WTC11 (cell line): Measurements from ENCODE around the gene KIAA2012. TPM values are rescaled to one million over a fixed set of nuclear protein-coding genes. Genes with fewer than 3 reads are reported as not detected.

Source experiments
- ATAC-seq: fragments of 200-7000 bp; cut with Tn5 transposase; 2 replicates; pipeline ENCODE4 v1.10.0; 2021; ENCODE audit warnings: mild to moderate bottlenecking, moderate library complexity
- CTCF ChIA-PET: fragments of 300-600 bp; sonication (Branson Sonifier 250); formaldehyde crosslinking; loops from one replicate; lab custom pipeline; 2021; ENCODE audit warnings: antibody characterized with exemption; lab: Charles Lee
- POLR2A ChIA-PET: fragments of 350-600 bp; sonication (Branson Sonifier 250); formaldehyde crosslinking; loops from one replicate; lab custom pipeline; 2021; ENCODE audit warnings: antibody characterized with exemption; lab: Charles Lee
- DNase-seq: peaks from one replicate; pipeline ENCODE4 v3.0.0; 2021; ENCODE audit warnings: low spot score
- H3K27ac Mint-ChIP-seq: 2 replicates; pipeline ENCODE4 v1.8.0; 2021; ENCODE audit warnings: mixed read lengths
- H3K27me3 Mint-ChIP-seq: 2 replicates; pipeline ENCODE4 v1.8.0; 2021; ENCODE audit warnings: low read depth, mild to moderate bottlenecking, moderate library complexity, mixed read lengths
- H3K36me3 Mint-ChIP-seq: 2 replicates; pipeline ENCODE4 v1.8.0; 2021; ENCODE audit warnings: mixed read lengths
- H3K4me1 Mint-ChIP-seq: 2 replicates; pipeline ENCODE4 v1.8.0; 2022; ENCODE audit warnings: mixed read lengths
- H3K4me3 Mint-ChIP-seq: 2 replicates; pipeline ENCODE4 v1.8.0; 2021; ENCODE audit warnings: mild to moderate bottlenecking, moderate library complexity, mixed read lengths
- H3K9me3 Mint-ChIP-seq: 2 replicates; pipeline ENCODE4 v1.8.0; 2021; ENCODE audit warnings: mixed read lengths
- ELF4 ChIP-seq: sonication (generic); formaldehyde crosslinking; IDR thresholded peaks from 2 replicates; pipeline ENCODE4 v1.8.1; 2022; ENCODE audit warnings: low read depth, mild to moderate bottlenecking, moderate library complexity, missing genetic modification reagents
- FOXK1 ChIP-seq: sonication (generic); formaldehyde crosslinking; IDR thresholded peaks from 2 replicates; pipeline ENCODE4 v1.8.0; 2022; ENCODE audit warnings: mild to moderate bottlenecking, moderate library complexity, missing genetic modification reagents
- FOXP1 ChIP-seq: sonication (generic); formaldehyde crosslinking; IDR thresholded peaks from 2 replicates; pipeline ENCODE4 v1.8.0; 2022; ENCODE audit warnings: missing genetic modification reagents, mild to moderate bottlenecking, moderate library complexity, borderline replicate concordance
- IRF2 ChIP-seq: sonication (generic); formaldehyde crosslinking; IDR thresholded peaks from 2 replicates; pipeline ENCODE4 v1.8.0; 2022; ENCODE audit warnings: low read depth, missing genetic modification reagents, borderline replicate concordance
- KAT7 ChIP-seq: sonication (generic); formaldehyde crosslinking; IDR thresholded peaks from 2 replicates; pipeline ENCODE4 v1.8.1; 2023; ENCODE audit warnings: missing genetic modification reagents, mild to moderate bottlenecking, borderline replicate concordance
- MAX ChIP-seq: sonication (generic); formaldehyde crosslinking; IDR thresholded peaks from 2 replicates; pipeline ENCODE4 v1.8.0; 2022; ENCODE audit warnings: mild to moderate bottlenecking, missing genetic modification reagents
- NFATC4 ChIP-seq: fragments of 250-450 bp; sonication (Bioruptor Pico); IDR thresholded peaks from 2 replicates; pipeline ENCODE4 v1.9.0; 2021; ENCODE audit warnings: mild to moderate bottlenecking
- NFE2L1 ChIP-seq: sonication (generic); formaldehyde crosslinking; IDR thresholded peaks from 2 replicates; pipeline ENCODE4 v1.8.1; 2023; ENCODE audit warnings: missing genetic modification reagents
- NR1H2 ChIP-seq: sonication (generic); formaldehyde crosslinking; IDR thresholded peaks from 2 replicates; pipeline ENCODE4 v1.9.0; 2021; ENCODE audit warnings: mild to moderate bottlenecking, moderate library complexity, missing genetic modification reagents
- NR2C2 ChIP-seq: sonication (generic); formaldehyde crosslinking; IDR thresholded peaks from 2 replicates; pipeline ENCODE4 v1.8.0; 2022; ENCODE audit warnings: mild to moderate bottlenecking, missing genetic modification reagents
- PREB ChIP-seq: sonication (generic); formaldehyde crosslinking; IDR thresholded peaks from 2 replicates; pipeline ENCODE4 v1.8.1; 2022; ENCODE audit warnings: mild to moderate bottlenecking, missing genetic modification reagents, moderate library complexity, borderline replicate concordance
- RELA ChIP-seq: sonication (generic); formaldehyde crosslinking; IDR thresholded peaks from 2 replicates; pipeline ENCODE4 v1.8.1; 2022; ENCODE audit warnings: missing genetic modification reagents, mild to moderate bottlenecking, borderline replicate concordance
- TEAD4 ChIP-seq: sonication (generic); formaldehyde crosslinking; IDR thresholded peaks from 2 replicates; pipeline ENCODE4 v1.8.0; 2022; ENCODE audit warnings: mild to moderate bottlenecking, missing genetic modification reagents
- ZNF219 ChIP-seq: sonication (generic); formaldehyde crosslinking; IDR thresholded peaks from 2 replicates; pipeline ENCODE4 v1.8.0; 2023; ENCODE audit warnings: missing genetic modification reagents, mild to moderate bottlenecking, borderline replicate concordance
- ZNF232 ChIP-seq: sonication (generic); formaldehyde crosslinking; IDR thresholded peaks from 2 replicates; pipeline ENCODE4 v1.8.0; 2022; ENCODE audit warnings: mild to moderate bottlenecking, missing genetic modification reagents
- ZNF317 ChIP-seq: sonication (generic); formaldehyde crosslinking; IDR thresholded peaks from 2 replicates; pipeline ENCODE4 v1.8.1; 2023; ENCODE audit warnings: low read depth, mild to moderate bottlenecking, moderate library complexity, missing genetic modification reagents, borderline replicate concordance
- total RNA-seq: library from RNA; stranded (reverse); gene quantifications from 3 replicates; pipeline ENCODE4 v1.2.3, GENCODE V29; 2021
- TF ChIP-seq, protein P1 (sequence below): sonication (generic); formaldehyde crosslinking; conservative IDR thresholded peaks from 2 replicates; pipeline ENCODE4 v1.8.1; 2023; ENCODE audit warnings: mild to moderate bottlenecking, low read depth, missing genetic modification reagents, moderate library complexity
- TF ChIP-seq, protein P2 (sequence below): sonication (generic); formaldehyde crosslinking; IDR thresholded peaks from 2 replicates; pipeline ENCODE4 v1.8.1; 2023; ENCODE audit warnings: mild to moderate bottlenecking, missing genetic modification reagents, borderline replicate concordance
- TF ChIP-seq, protein P3 (sequence below): sonication (generic); formaldehyde crosslinking; conservative IDR thresholded peaks from 2 replicates; pipeline ENCODE4 v1.8.1; 2022; ENCODE audit warnings: mild to moderate bottlenecking, missing genetic modification reagents
- TF ChIP-seq, protein P4 (sequence below): sonication (generic); formaldehyde crosslinking; IDR thresholded peaks from 2 replicates; pipeline ENCODE4 v1.8.0; 2023; ENCODE audit warnings: missing genetic modification reagents, mild to moderate bottlenecking, borderline replicate concordance

KIAA2012 gene
- total RNA-seq, 1 experiment from 2014 or later = not detected

GRCh38 chr2:202140522-202141252 is 67.6 kb downstream of the KIAA2012 start (continued):
- TF ChIP-seq ZNF232 (no peak), RELA (CRISPR knock-in tag) (no peak), TEAD4 (no peak), ZNF317 (no peak)

- no peak for TF ChIP-seq NFATC4
- no peak for TF ChIP-seq NR2C2 (CRISPR knock-in tag)
- TF ChIP-seq KAT7 = no peak
- TF ChIP-seq, protein P1, sequence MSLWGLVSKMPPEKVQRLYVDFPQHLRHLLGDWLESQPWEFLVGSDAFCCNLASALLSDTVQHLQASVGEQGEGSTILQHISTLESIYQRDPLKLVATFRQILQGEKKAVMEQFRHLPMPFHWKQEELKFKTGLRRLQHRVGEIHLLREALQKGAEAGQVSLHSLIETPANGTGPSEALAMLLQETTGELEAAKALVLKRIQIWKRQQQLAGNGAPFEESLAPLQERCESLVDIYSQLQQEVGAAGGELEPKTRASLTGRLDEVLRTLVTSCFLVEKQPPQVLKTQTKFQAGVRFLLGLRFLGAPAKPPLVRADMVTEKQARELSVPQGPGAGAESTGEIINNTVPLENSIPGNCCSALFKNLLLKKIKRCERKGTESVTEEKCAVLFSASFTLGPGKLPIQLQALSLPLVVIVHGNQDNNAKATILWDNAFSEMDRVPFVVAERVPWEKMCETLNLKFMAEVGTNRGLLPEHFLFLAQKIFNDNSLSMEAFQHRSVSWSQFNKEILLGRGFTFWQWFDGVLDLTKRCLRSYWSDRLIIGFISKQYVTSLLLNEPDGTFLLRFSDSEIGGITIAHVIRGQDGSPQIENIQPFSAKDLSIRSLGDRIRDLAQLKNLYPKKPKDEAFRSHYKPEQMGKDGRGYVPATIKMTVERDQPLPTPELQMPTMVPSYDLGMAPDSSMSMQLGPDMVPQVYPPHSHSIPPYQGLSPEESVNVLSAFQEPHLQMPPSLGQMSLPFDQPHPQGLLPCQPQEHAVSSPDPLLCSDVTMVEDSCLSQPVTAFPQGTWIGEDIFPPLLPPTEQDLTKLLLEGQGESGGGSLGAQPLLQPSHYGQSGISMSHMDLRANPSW (CRISPR knock-in tag) = no peak
- TF ChIP-seq FOXP1 = no peak
- no peak for TF ChIP-seq NR1H2
- TF ChIP-seq, protein P2, sequence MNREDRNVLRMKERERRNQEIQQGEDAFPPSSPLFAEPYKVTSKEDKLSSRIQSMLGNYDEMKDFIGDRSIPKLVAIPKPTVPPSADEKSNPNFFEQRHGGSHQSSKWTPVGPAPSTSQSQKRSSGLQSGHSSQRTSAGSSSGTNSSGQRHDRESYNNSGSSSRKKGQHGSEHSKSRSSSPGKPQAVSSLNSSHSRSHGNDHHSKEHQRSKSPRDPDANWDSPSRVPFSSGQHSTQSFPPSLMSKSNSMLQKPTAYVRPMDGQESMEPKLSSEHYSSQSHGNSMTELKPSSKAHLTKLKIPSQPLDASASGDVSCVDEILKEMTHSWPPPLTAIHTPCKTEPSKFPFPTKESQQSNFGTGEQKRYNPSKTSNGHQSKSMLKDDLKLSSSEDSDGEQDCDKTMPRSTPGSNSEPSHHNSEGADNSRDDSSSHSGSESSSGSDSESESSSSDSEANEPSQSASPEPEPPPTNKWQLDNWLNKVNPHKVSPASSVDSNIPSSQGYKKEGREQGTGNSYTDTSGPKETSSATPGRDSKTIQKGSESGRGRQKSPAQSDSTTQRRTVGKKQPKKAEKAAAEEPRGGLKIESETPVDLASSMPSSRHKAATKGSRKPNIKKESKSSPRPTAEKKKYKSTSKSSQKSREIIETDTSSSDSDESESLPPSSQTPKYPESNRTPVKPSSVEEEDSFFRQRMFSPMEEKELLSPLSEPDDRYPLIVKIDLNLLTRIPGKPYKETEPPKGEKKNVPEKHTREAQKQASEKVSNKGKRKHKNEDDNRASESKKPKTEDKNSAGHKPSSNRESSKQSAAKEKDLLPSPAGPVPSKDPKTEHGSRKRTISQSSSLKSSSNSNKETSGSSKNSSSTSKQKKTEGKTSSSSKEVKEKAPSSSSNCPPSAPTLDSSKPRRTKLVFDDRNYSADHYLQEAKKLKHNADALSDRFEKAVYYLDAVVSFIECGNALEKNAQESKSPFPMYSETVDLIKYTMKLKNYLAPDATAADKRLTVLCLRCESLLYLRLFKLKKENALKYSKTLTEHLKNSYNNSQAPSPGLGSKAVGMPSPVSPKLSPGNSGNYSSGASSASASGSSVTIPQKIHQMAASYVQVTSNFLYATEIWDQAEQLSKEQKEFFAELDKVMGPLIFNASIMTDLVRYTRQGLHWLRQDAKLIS (CRISPR knock-in tag) = no peak
- TF ChIP-seq, protein P3, sequence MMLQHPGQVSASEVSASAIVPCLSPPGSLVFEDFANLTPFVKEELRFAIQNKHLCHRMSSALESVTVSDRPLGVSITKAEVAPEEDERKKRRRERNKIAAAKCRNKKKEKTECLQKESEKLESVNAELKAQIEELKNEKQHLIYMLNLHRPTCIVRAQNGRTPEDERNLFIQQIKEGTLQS (CRISPR knock-in tag) = no peak
- TF ChIP-seq FOXK1 (CRISPR knock-in tag) = no peak
- no peak for TF ChIP-seq ELF4 (CRISPR knock-in tag)
- no peak for TF ChIP-seq ZNF317
- no peak for TF ChIP-seq ZNF232
- TF ChIP-seq IRF2 (CRISPR knock-in tag) = no peak
- TF ChIP-seq ZNF219 = no peak
- TF ChIP-seq NFE2L1 (CRISPR knock-in tag) = no peak
- H3K27ac Mint-ChIP-seq = no peak overlapping the region
- no peaks in the 10 kb centered on the region for H3K27me3 Mint-ChIP-seq
- DNase-seq (no peak), ATAC-seq (peak; percentile 50)
- no peak overlapping the region for H3K4me3 Mint-ChIP-seq
- ChIA-PET POLR2A (interaction anchor here (0.5 kb wide), 1 partner anchor 56 kb away, joined by 4 read pairs; no protein-coding TSS in a partner anchor), CTCF (interaction anchor here (0.5 to 1.6 kb wide), 4 partner anchors 8 to 230 kb away, joined by 3 to 6 read pairs (median 3); no protein-coding TSS in a partner anchor)
- H3K9me3 Mint-ChIP-seq = 0 out of 2 replicates have a peak, but pooled peaks cover 3% of the 10 kb centered on the region
- peaks cover 36% of the 10 kb centered on the region for H3K4me1 Mint-ChIP-seq
- no peaks in the 10 kb centered on the region for H3K36me3 Mint-ChIP-seq
These were observed 68.4 kb downstream of the KIAA2012 start for GRCh38 chr2:202141329-202141947.

DNA sequence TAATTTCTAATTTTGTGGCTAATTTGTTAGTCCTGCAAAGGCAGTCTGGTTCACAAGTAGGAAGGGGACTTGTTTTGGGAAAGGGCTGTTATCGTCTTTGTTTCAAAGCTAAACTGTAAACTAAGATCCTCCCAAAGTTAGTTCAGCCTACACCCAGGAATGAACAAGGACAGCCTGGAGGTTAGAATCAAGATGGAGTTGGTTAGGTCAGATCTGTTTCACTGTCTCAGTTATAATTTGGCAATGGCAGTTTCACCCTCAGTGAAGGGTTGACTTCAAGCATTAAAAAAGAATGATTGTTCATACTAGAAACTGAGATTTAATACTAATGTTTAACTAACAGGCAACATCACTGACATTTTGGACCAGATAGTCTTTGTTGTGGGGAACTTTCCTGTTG is 69.5 kb downstream of the KIAA2012 start:
- ATAC-seq = no peak
- CTCF ChIA-PET = no interaction called here
- Mint-ChIP-seq H3K4me3 (no peak overlapping the region), H3K4me1 (peaks cover 39% of the 10 kb centered on the region), H3K27me3 (no peaks in the 10 kb centered on the region), H3K9me3 (0 out of 2 replicates have a peak, but pooled peaks cover 3% of the 10 kb centered on the region), H3K36me3 (no peaks in the 10 kb centered on the region), H3K27ac (no peak overlapping the region)
- DNase-seq = no peak
- POLR2A ChIA-PET = no interaction called here
- no peak for TF ChIP-seq MAX
- TF ChIP-seq, protein P4, sequence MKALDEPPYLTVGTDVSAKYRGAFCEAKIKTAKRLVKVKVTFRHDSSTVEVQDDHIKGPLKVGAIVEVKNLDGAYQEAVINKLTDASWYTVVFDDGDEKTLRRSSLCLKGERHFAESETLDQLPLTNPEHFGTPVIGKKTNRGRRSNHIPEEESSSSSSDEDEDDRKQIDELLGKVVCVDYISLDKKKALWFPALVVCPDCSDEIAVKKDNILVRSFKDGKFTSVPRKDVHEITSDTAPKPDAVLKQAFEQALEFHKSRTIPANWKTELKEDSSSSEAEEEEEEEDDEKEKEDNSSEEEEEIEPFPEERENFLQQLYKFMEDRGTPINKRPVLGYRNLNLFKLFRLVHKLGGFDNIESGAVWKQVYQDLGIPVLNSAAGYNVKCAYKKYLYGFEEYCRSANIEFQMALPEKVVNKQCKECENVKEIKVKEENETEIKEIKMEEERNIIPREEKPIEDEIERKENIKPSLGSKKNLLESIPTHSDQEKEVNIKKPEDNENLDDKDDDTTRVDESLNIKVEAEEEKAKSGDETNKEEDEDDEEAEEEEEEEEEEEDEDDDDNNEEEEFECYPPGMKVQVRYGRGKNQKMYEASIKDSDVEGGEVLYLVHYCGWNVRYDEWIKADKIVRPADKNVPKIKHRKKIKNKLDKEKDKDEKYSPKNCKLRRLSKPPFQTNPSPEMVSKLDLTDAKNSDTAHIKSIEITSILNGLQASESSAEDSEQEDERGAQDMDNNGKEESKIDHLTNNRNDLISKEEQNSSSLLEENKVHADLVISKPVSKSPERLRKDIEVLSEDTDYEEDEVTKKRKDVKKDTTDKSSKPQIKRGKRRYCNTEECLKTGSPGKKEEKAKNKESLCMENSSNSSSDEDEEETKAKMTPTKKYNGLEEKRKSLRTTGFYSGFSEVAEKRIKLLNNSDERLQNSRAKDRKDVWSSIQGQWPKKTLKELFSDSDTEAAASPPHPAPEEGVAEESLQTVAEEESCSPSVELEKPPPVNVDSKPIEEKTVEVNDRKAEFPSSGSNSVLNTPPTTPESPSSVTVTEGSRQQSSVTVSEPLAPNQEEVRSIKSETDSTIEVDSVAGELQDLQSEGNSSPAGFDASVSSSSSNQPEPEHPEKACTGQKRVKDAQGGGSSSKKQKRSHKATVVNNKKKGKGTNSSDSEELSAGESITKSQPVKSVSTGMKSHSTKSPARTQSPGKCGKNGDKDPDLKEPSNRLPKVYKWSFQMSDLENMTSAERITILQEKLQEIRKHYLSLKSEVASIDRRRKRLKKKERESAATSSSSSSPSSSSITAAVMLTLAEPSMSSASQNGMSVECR = no peak
- no peak for TF ChIP-seq KAT7
- no peak for TF ChIP-seq PREB (CRISPR knock-in tag)
